SK-N-SH (cell line): ENCODE measurements around the gene CLEC16A. TPM values are rescaled to one million over a fixed set of nuclear protein-coding genes. Genes with fewer than 3 reads are reported as not detected.

Experiments
- CTCF ChIA-PET: fragments of 300-600, 350-600 bp; formaldehyde crosslinking; extraction: SDS; loops from one replicate; lab custom pipeline; 2021; lab: Yijun Ruan, JAX
- POLR2A ChIA-PET: fragments of 350-600 bp; sonication (Branson Sonifier 250); formaldehyde crosslinking; extraction: SDS; loops from one replicate; lab custom pipeline; 2020; ENCODE audit warnings: antibody characterized with exemption, inconsistent platforms; lab: Yijun Ruan, JAX
- DNase-seq: peaks from one replicate; pipeline ENCODE4 v3.0.0; 2012
- H2AFZ ChIP-seq: fragments of 200-600 bp; sonication (generic); 2 replicates; pipeline ENCODE4 v1.8.1; 2016; ENCODE audit warnings: antibody characterized with exemption, mild to moderate bottlenecking, low read depth
- H3F3A ChIP-seq: fragments of 200-600 bp; sonication (generic); replicated peaks from 2 replicates; pipeline ENCODE3; 2016; ENCODE audit warnings: antibody characterized with exemption, mild to moderate bottlenecking; ENCODE audit not compliant: insufficient read depth
- H3K27ac ChIP-seq, 2 experiments: fragments of 200-500 bp in 1 of 2; fragments of 200-600 bp in 1 of 2; sonication (Bioruptor generic) in 1 of 2; sonication (generic), shearing (Covaris generic) in 1 of 2; 2 replicates each; pipeline versions ENCODE4 v1.5.1 to v1.6.1; 2014 to 2016; ENCODE audit warnings: low read depth in 2 of 2, inconsistent platforms in 1 of 2, low read length in 1 of 2, mild to moderate bottlenecking in 1 of 2, mixed read lengths in 1 of 2
- H3K27me3 ChIP-seq: fragments of 200-600 bp; sonication (generic), shearing (Covaris generic); 2 replicates; pipeline ENCODE4 v1.6.1; 2016; ENCODE audit warnings: mixed run types; ENCODE audit not compliant: insufficient read depth
- H3K36me3 ChIP-seq, 2 experiments: fragments of 200-500 bp in 1 of 2; fragments of 200-600 bp in 1 of 2; sonication (Bioruptor generic) in 1 of 2; sonication (generic) in 1 of 2; replicated peaks in 1 of 2; 2 replicates each; pipeline versions ENCODE3 to v1.5.1; 2014 to 2016; ENCODE audit warnings: low read length in 1 of 2, mild to moderate bottlenecking in 1 of 2; ENCODE audit not compliant: insufficient read depth in 2 of 2, control insufficient read depth in 1 of 2
- H3K4me1 ChIP-seq, 2 experiments: fragments of 200-500 bp in 1 of 2; fragments of 200-600 bp in 1 of 2; sonication (Bioruptor generic) in 1 of 2; sonication (generic), shearing (Covaris generic) in 1 of 2; 2 replicates each; pipeline versions ENCODE4 v1.5.1 to v1.6.1; 2014 to 2016; ENCODE audit warnings: low read depth in 1 of 2, low read length in 1 of 2, mixed run types in 1 of 2; ENCODE audit not compliant: insufficient read depth in 2 of 2, control insufficient read depth in 1 of 2
- H3K4me2 ChIP-seq: fragments of 200-600 bp; sonication (generic), shearing (Covaris generic); 2 replicates; pipeline ENCODE4 v1.6.1; 2017; ENCODE audit warnings: mixed run types
- H3K4me3 ChIP-seq, 2 experiments: fragments of 200-500 bp in 1 of 2; fragments of 200-600 bp in 1 of 2; sonication (Bioruptor generic) in 1 of 2; sonication (generic), shearing (Covaris generic) in 1 of 2; 2 replicates each; pipeline versions ENCODE4 v1.5.1 to v1.8.1; 2014 to 2016; ENCODE audit warnings: low read depth in 2 of 2, inconsistent platforms in 1 of 2, low read length in 1 of 2, mild to moderate bottlenecking in 1 of 2, mixed read lengths in 1 of 2, moderate library complexity in 1 of 2
- H3K79me2 ChIP-seq: fragments of 200-600 bp; sonication (generic); 2 replicates; pipeline ENCODE4 v1.8.1; 2017; ENCODE audit warnings: mild to moderate bottlenecking; ENCODE audit not compliant: insufficient read depth
- H3K9ac ChIP-seq: fragments of 200-600 bp; sonication (generic); 2 replicates; pipeline ENCODE4 v1.6.1; 2017; ENCODE audit warnings: mixed run types
- H3K9me2 ChIP-seq: fragments of 200-600 bp; sonication (generic); 2 replicates; pipeline ENCODE4 v1.6.1; 2017; ENCODE audit warnings: mixed run types
- H3K9me3 ChIP-seq: fragments of 200-600 bp; sonication (generic); 2 replicates; pipeline ENCODE4 v1.6.1; 2017; ENCODE audit warnings: mixed run types, mild to moderate bottlenecking, moderate library complexity
- H4K20me1 ChIP-seq: fragments of 200-600 bp; sonication (generic); 2 replicates; pipeline ENCODE4 v1.6.1; 2017; ENCODE audit warnings: mild to moderate bottlenecking, mixed run types; ENCODE audit not compliant: insufficient read depth
- CTCF ChIP-seq: fragments of 200-600 bp; sonication (generic); IDR thresholded peaks from 2 replicates; pipeline ENCODE4 v1.6.1; 2017; ENCODE audit warnings: antibody characterized with exemption, mild to moderate bottlenecking, moderate library complexity
- ELF1 ChIP-seq: IDR thresholded peaks from 2 replicates; pipeline ENCODE4 v1.4.0; 2012
- EZH2phosphoT487 ChIP-seq: fragments of 200-600 bp; sonication (generic); IDR thresholded peaks from 2 replicates; pipeline ENCODE4 v1.6.1; 2017; ENCODE audit warnings: low read depth, mixed run types, mild to moderate bottlenecking, antibody characterized with exemption, moderate library complexity, borderline replicate concordance
- FOSL2 ChIP-seq: IDR thresholded peaks from 2 replicates; pipeline ENCODE4 v1.4.0; 2012; ENCODE audit warnings: low read depth, mild to moderate bottlenecking, moderate library complexity, borderline replicate concordance
- GATA2 ChIP-seq: sonication (generic); formaldehyde crosslinking; IDR thresholded peaks from 2 replicates; pipeline ENCODE4 v1.5.0; 2020; ENCODE audit warnings: mild to moderate bottlenecking, missing genetic modification reagents
- IRF3 ChIP-seq: fragments of 150-350 bp; IDR thresholded peaks from 2 replicates; pipeline ENCODE4 v1.6.1; 2016; ENCODE audit warnings: mild to moderate bottlenecking, low read depth, low read length
- MAX ChIP-seq: IDR thresholded peaks from 2 replicates; pipeline ENCODE4 v1.4.0; 2012; ENCODE audit warnings: low read depth
- MEF2A ChIP-seq: IDR thresholded peaks from 2 replicates; pipeline ENCODE4 v1.4.0; 2012; ENCODE audit warnings: low read depth, borderline replicate concordance
- MXI1 ChIP-seq: IDR thresholded peaks from 2 replicates; pipeline ENCODE4 v1.6.1; 2012; ENCODE audit warnings: mild to moderate bottlenecking, low read depth, low read length, improper control_type of control experiment
- NRF1 ChIP-seq: IDR thresholded peaks from 2 replicates; pipeline ENCODE4 v1.6.1; 2012; ENCODE audit warnings: low read depth, mild to moderate bottlenecking, low read length
- PBX3 ChIP-seq: IDR thresholded peaks from 2 replicates; pipeline ENCODE4; 2012
- POLR2AphosphoS5 ChIP-seq: IDR thresholded peaks from 2 replicates; pipeline ENCODE4 v1.6.1; 2012; ENCODE audit warnings: low read depth, low read length
- RAD21 ChIP-seq: IDR thresholded peaks from 2 replicates; pipeline ENCODE4 v1.6.1; 2012; ENCODE audit warnings: mild to moderate bottlenecking, low read length
- RCOR1 ChIP-seq: fragments of 150-350 bp; IDR thresholded peaks from 2 replicates; pipeline ENCODE4 v1.6.1; 2017; ENCODE audit warnings: antibody characterized with exemption, low read length
- REST ChIP-seq: IDR thresholded peaks from 2 replicates; pipeline ENCODE4 v1.6.1; 2012; ENCODE audit warnings: mild to moderate bottlenecking, low read depth, low read length, moderate library complexity
- SIN3A ChIP-seq: IDR thresholded peaks from 2 replicates; pipeline ENCODE4 v1.6.1; 2012; ENCODE audit warnings: low read depth, mild to moderate bottlenecking, low read length, moderate library complexity, borderline replicate concordance
- TAF1 ChIP-seq: IDR thresholded peaks from 2 replicates; pipeline ENCODE4 v1.6.1; 2012; ENCODE audit warnings: low read depth, mild to moderate bottlenecking, low read length, moderate library complexity, borderline replicate concordance
- TCF12 ChIP-seq: IDR thresholded peaks from 2 replicates; pipeline ENCODE4 v1.4.0; 2012
- USF1 ChIP-seq: IDR thresholded peaks from 2 replicates; pipeline ENCODE4 v1.4.0; 2012; ENCODE audit warnings: low read depth, borderline replicate concordance
- YY1 ChIP-seq: IDR thresholded peaks from 2 replicates; pipeline ENCODE4 v1.4.0; 2012; ENCODE audit warnings: low read depth, mild to moderate bottlenecking
- WGBS: methylation state at CpG from one replicate; pipeline ENCODE4 v1.1.6; 2017; ENCODE audit warnings: low lambda C conversion rate; 5-methylcytosine and 5-hydroxymethylcytosine counted together
- polyA plus RNA-seq, 3 experiments: library from polyadenylated mRNA; depleted of rRNA; stranded (reverse); fragments of >200 nt; gene quantifications; 2 replicates each; pipeline ENCODE4 v1.2.3, GENCODE V29; 2012

The CLEC16A gene
- polyA plus RNA-seq, 1 of the 3 experiments (the other 2 are of a cell fraction), result 13.7 TPM

- ChIA-PET POLR2A (no interaction called here), CTCF (interaction anchor here (0.7 to 2.2 kb wide), 2 partner anchors 148 to 275 kb away, joined by 3 to 16 read pairs; partner anchors contain the start of gene SOCS1)
- Histone ChIP-seq H3K4me1 (peaks cover 0 to 11% of the 10 kb centered on the region in 2 experiments; a peak in 2 of 4 replicates), H3K4me2 (no peak overlapping the region), H3K36me3 (peaks cover 20 to 37% of the 10 kb centered on the region in 2 experiments), H4K20me1 (no peaks in the 10 kb centered on the region), H3K9ac (no peak overlapping the region), H2AFZ (no peak overlapping the region), H3K27me3 (no peaks in the 10 kb centered on the region), H3K79me2 (no peaks in the 10 kb centered on the region), H3K9me3 (no peaks in the 10 kb centered on the region), H3F3A (no peaks in the 10 kb centered on the region), H3K27ac (peak overlapping the region in 1 of 2 experiments; percentile 7; a peak in 1 of 4 replicates), H3K4me3 (no peak overlapping the region), H3K9me2 (no peaks in the 10 kb centered on the region)
- no peak for TF ChIP-seq PBX3
- no peak for TF ChIP-seq NRF1
- TF ChIP-seq EZH2phosphoT487, result no peak
- TF ChIP-seq RAD21, result no peak
- no peak for TF ChIP-seq MEF2A
- no peak for TF ChIP-seq TCF12
- TF ChIP-seq SIN3A, result no peak
- no peak for TF ChIP-seq ELF1
- no peak for TF ChIP-seq MAX
- TF ChIP-seq POLR2AphosphoS5, result no peak
- TF ChIP-seq GATA2 (CRISPR knock-in tag), result no peak
- no peak for TF ChIP-seq REST
- TF ChIP-seq YY1, result no peak
- TF ChIP-seq RCOR1, result no peak
- TF ChIP-seq MXI1, result no peak
- no peak for TF ChIP-seq FOSL2
- no peak for TF ChIP-seq CTCF
- TF ChIP-seq TAF1, result no peak
- no peak for TF ChIP-seq USF1
- TF ChIP-seq IRF3, result no peak
- WGBS, result 94% methylated on average over 3 of the region's 3 CpGs
- no peak for DNase-seq
These were observed 36.4 kb downstream of the CLEC16A start for GRCh38 chr16:10980813-10981212.
